Measurements from ENCODE around the gene CST8.

DNA sequence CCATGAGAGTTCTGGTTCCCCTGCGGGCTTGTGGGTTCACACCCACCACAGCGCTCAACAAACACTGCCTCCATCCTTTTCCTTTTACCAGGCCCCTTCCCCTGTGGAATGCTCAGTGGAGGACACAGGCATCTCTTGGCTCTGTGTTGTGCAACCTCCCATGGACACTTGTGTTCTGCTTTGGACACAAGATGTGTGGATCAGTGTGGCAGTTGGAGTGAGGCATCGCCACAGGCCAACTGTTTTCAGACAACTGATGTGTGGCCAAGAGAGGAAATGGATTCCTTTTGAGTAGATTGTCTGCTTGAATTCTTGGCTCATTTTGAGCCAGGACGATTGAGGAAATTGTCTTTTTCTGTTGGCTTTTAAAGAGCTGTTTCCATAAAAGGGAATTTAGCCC, 26.8 kb downstream of the CST8 start:
- TF ChIP-seq POLR2A (IDR thresholded peaks at IDR 0.05) (no peak), POLR2AphosphoS5 (IDR thresholded peaks at IDR 0.05) (no peak), EP300 (IDR thresholded peaks at IDR 0.05) (no peak)
- TF ChIP-seq, protein P1, sequence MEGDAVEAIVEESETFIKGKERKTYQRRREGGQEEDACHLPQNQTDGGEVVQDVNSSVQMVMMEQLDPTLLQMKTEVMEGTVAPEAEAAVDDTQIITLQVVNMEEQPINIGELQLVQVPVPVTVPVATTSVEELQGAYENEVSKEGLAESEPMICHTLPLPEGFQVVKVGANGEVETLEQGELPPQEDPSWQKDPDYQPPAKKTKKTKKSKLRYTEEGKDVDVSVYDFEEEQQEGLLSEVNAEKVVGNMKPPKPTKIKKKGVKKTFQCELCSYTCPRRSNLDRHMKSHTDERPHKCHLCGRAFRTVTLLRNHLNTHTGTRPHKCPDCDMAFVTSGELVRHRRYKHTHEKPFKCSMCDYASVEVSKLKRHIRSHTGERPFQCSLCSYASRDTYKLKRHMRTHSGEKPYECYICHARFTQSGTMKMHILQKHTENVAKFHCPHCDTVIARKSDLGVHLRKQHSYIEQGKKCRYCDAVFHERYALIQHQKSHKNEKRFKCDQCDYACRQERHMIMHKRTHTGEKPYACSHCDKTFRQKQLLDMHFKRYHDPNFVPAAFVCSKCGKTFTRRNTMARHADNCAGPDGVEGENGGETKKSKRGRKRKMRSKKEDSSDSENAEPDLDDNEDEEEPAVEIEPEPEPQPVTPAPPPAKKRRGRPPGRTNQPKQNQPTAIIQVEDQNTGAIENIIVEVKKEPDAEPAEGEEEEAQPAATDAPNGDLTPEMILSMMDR (IDR thresholded peaks at IDR 0.05) = no peak
